HL-60 (cell line): ENCODE data around the gene ROR1.

ENCODE experiments used
- POLR2AphosphoS5 ChIP-seq: IDR thresholded peaks from 2 replicates; pipeline ENCODE4 v1.6.1; 2012; ENCODE audit warnings: low read depth
- TF ChIP-seq, protein P1 (sequence below): IDR thresholded peaks from one replicate; pipeline ENCODE4 v1.5.1; 2011; ENCODE audit warnings: low read length, control low read depth, inconsistent platforms; ENCODE audit not compliant: insufficient read depth

DNA sequence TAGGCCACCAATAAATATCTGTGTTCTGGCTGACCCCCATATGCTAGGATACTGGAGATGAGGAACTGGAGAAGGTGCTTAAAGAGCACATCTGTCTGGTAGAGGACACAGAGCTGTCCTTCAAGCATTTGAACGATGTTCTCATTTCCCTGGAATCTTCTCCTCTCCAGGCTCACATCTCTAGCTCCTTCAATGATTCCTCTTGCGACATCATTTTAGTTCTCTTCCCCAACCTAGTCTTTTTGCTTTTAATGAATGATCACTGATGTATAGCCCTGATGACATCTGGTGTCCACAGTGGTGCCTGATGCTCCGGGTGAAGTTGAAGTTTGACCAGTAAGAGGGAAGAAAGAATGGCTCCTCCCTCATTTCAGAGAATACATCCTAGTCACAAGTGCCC lies 348.8 kb downstream of the ROR1 start:
- TF ChIP-seq, protein P1, sequence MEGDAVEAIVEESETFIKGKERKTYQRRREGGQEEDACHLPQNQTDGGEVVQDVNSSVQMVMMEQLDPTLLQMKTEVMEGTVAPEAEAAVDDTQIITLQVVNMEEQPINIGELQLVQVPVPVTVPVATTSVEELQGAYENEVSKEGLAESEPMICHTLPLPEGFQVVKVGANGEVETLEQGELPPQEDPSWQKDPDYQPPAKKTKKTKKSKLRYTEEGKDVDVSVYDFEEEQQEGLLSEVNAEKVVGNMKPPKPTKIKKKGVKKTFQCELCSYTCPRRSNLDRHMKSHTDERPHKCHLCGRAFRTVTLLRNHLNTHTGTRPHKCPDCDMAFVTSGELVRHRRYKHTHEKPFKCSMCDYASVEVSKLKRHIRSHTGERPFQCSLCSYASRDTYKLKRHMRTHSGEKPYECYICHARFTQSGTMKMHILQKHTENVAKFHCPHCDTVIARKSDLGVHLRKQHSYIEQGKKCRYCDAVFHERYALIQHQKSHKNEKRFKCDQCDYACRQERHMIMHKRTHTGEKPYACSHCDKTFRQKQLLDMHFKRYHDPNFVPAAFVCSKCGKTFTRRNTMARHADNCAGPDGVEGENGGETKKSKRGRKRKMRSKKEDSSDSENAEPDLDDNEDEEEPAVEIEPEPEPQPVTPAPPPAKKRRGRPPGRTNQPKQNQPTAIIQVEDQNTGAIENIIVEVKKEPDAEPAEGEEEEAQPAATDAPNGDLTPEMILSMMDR = no peak
- no peak for TF ChIP-seq POLR2AphosphoS5
